ENCODE results near the gene MOB3B.
"Not testable (repeated sequence)": the region's sequence is repeated elsewhere in the genome, so short reads cannot be mapped to it uniquely, and the experiment has no call there.

The MOB3B gene

GRCh38 chr9:27514551-27514950 is 15.1 kb downstream of the MOB3B start:
- DNase-seq: no peak

GRCh38 chr9:27511771-27512170 is 17.8 kb downstream of the MOB3B start:
- DNase-seq: no peak

- DNase-seq: no peak
Observed at GRCh38 chr9:27510780-27511179, 18.8 kb downstream of the MOB3B start.

GRCh38 chr9:27506981-27507380 is 22.6 kb downstream of the MOB3B start:
- no peak for DNase-seq

- no peak for DNase-seq
Observed at GRCh38 chr9:27505744-27506161, 23.9 kb downstream of the MOB3B start.

GRCh38 chr9:27504259-27504658 is 25.4 kb downstream of the MOB3B start:
- DNase-seq: no peak

- no peak for DNase-seq
Observed at GRCh38 chr9:27503623-27504022, 26.0 kb downstream of the MOB3B start.

- DNase-seq: not testable (repeated sequence)
Observed at GRCh38 chr9:27500902-27501301, 28.7 kb downstream of the MOB3B start.

- DNase-seq: no peak
Observed at GRCh38 chr9:27499451-27499850, 30.2 kb downstream of the MOB3B start.

- no peak for DNase-seq
Observed at GRCh38 chr9:27497883-27498417, 31.7 kb downstream of the MOB3B start.

GRCh38 chr9:27496135-27496504 is 33.5 kb downstream of the MOB3B start:
- no peak for DNase-seq

- DNase-seq: no peak
Observed at GRCh38 chr9:27495480-27496134, 34.0 kb downstream of the MOB3B start.

GRCh38 chr9:27491154-27491553 is 38.5 kb downstream of the MOB3B start:
- no peak for DNase-seq

- DNase-seq: no peak
Observed at GRCh38 chr9:27489087-27489876, 40.3 kb downstream of the MOB3B start.

GRCh38 chr9:27487927-27488326 is 41.7 kb downstream of the MOB3B start:
- no peak for DNase-seq

GRCh38 chr9:27487128-27487640 is 42.4 kb downstream of the MOB3B start:
- DNase-seq: no peak

- DNase-seq: no peak
Observed at GRCh38 chr9:27485158-27485557, 44.5 kb downstream of the MOB3B start.

GRCh38 chr9:27483576-27483975 is 46.0 kb downstream of the MOB3B start:
- DNase-seq: no peak

GRCh38 chr9:27482709-27483108 is 46.9 kb downstream of the MOB3B start:
- no peak for DNase-seq

GRCh38 chr9:27478322-27478721 is 51.3 kb downstream of the MOB3B start:
- DNase-seq: no peak

GRCh38 chr9:27476870-27477515 is 52.6 kb downstream of the MOB3B start:
- DNase-seq: no peak

GRCh38 chr9:27475057-27475595 is 54.5 kb downstream of the MOB3B start:
- DNase-seq: no peak

GRCh38 chr9:27474305-27474704 is 55.3 kb downstream of the MOB3B start:
- no peak for DNase-seq
